Measurements from ENCODE around the gene EPHA2.

Gene EPHA2

GRCh38 chr1:16124377-16125087 is 31.3 kb downstream of the EPHA2 start:
- Mint-ChIP-seq H3K4me1 (peaks cover 6 to 8% of the 10 kb centered on the region in 2 donors), H3K9me3 (no peaks in the 10 kb centered on the region), H3K27ac (no peak overlapping the region), H3K27me3 (peaks cover 32 to 59% of the 10 kb centered on the region in 2 donors), H3K4me3 (no peak overlapping the region), H3K36me3 (no peaks in the 10 kb centered on the region)
- ATAC-seq (replicated peaks) (no peak), DNase-seq (no peak)

DNA sequence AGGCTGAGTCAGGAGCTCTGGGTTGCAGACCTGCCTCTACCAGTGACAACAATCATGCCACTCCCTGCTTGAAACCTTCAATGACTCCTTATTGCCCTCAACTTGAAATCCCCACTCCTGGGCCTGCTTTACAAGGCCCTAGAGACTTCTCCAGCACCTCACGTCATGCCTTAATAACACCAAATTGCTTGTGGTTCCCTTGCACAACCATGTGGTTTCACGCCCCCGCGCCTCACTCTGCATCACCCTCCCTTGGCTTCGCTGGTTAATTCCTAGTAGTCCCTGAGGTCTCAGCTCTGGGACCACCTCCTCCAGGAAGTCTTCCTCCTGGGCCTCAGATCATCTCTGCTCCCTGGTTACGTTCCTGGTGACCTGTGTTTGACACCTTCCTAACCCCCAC is 33.0 kb downstream of the EPHA2 start:
- ATAC-seq (replicated peaks) (peak; percentile 82 to 89), DNase-seq (peak; percentile 24)
- peaks cover 6 to 8% of the 10 kb centered on the region in 2 donors for H3K4me1 Mint-ChIP-seq
- H3K9me3 Mint-ChIP-seq, result no peaks in the 10 kb centered on the region
- no peak overlapping the region for H3K27ac Mint-ChIP-seq
- no peaks in the 10 kb centered on the region for H3K36me3 Mint-ChIP-seq
- peaks cover 34 to 57% of the 10 kb centered on the region in 2 donors for H3K27me3 Mint-ChIP-seq
- H3K4me3 Mint-ChIP-seq, result no peak overlapping the region

DNA sequence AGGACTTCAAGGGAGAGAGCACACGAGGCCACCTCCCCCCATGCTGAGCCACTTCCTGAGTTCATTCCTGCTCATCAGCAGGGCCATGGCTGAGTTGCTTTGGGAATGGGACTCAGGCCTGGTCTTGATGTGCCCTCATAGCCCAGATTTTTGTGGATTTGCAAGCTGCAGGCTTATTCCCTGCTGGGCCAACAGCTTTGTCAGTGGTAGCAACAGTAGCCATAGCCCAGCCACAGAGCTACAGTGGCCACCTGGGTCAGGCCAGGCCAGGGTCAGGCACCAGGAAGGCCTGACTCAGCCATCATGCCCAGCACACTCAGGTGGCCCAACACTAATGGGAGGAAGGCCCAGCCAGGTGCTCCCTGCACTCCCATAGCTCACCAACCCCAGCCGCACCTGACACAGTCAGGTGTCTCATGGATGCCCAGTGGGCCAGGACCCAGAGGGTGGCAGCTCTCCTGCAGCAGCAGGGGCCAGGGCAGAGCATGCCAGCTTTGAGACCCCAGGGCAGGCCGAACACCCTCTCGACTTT is 33.5 kb downstream of the EPHA2 start:
- Mint-ChIP-seq H3K36me3 (no peaks in the 10 kb centered on the region), H3K9me3 (no peaks in the 10 kb centered on the region), H3K27ac (no peak overlapping the region), H3K27me3 (peaks cover 30 to 52% of the 10 kb centered on the region in 2 donors), H3K4me3 (no peak overlapping the region), H3K4me1 (peaks cover 6 to 8% of the 10 kb centered on the region in 2 donors)
- DNase-seq (no peak), ATAC-seq (replicated peaks) (no peak)

- Mint-ChIP-seq H3K27me3 (peaks cover 30 to 42% of the 10 kb centered on the region in 2 donors), H3K27ac (no peak overlapping the region), H3K4me1 (peaks cover 6 to 8% of the 10 kb centered on the region in 2 donors), H3K9me3 (no peaks in the 10 kb centered on the region), H3K4me3 (no peak overlapping the region), H3K36me3 (no peaks in the 10 kb centered on the region)
- ATAC-seq (replicated peaks) (no peak), DNase-seq (no peak)
Measured at GRCh38 chr1:16120940-16121410, 34.9 kb downstream of the EPHA2 start.

GRCh38 chr1:16120407-16120806 is 35.5 kb downstream of the EPHA2 start:
- H3K27me3 Mint-ChIP-seq, result peaks cover 30 to 36% of the 10 kb centered on the region in 2 donors
- peaks cover 6 to 8% of the 10 kb centered on the region in 2 donors for H3K4me1 Mint-ChIP-seq
- DNase-seq, result no peak
- no peak overlapping the region for H3K4me3 Mint-ChIP-seq
- ATAC-seq (replicated peaks), result no peak
- no peaks in the 10 kb centered on the region for H3K36me3 Mint-ChIP-seq
- no peaks in the 10 kb centered on the region for H3K9me3 Mint-ChIP-seq
- no peak overlapping the region for H3K27ac Mint-ChIP-seq

- Mint-ChIP-seq H3K27me3 (peaks cover 30 to 34% of the 10 kb centered on the region in 2 donors), H3K27ac (no peak overlapping the region), H3K36me3 (no peaks in the 10 kb centered on the region), H3K4me1 (peaks cover 6 to 8% of the 10 kb centered on the region in 2 donors), H3K9me3 (no peaks in the 10 kb centered on the region), H3K4me3 (no peak overlapping the region)
- DNase-seq (no peak), ATAC-seq (replicated peaks) (no peak)
Measured at GRCh38 chr1:16119926-16120325, 35.9 kb downstream of the EPHA2 start.

DNA sequence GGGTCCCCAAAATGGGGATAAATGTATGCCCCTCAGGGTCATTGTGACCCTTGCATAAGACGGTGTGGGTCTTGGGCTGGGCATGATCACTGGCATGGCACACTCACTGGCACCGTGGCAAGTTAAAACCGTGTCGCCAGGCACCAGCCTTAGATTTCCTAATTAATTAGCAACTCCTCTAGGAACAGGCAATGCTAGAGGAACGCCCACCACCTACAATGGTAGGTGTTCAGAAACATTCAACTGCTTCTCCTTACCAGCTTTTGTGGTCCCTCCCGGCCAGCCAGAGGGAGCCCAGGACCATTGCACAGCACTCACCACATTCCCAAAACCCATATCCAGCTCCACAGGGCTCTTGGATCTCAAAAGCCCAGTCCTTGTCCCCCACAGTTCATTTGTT is 36.4 kb downstream of the EPHA2 start:
- peaks cover 26 to 30% of the 10 kb centered on the region in 2 donors for H3K27me3 Mint-ChIP-seq
- no peak overlapping the region for H3K27ac Mint-ChIP-seq
- no peaks in the 10 kb centered on the region for H3K9me3 Mint-ChIP-seq

GRCh38 chr1:16118706-16119105 is 37.2 kb downstream of the EPHA2 start:
- ATAC-seq (replicated peaks), result no peak

More for the DNA sequence above, 36.4 kb downstream of the EPHA2 start:
- no peak for DNase-seq
- Mint-ChIP-seq H3K4me3 (no peak overlapping the region), H3K4me1 (peaks cover 6 to 8% of the 10 kb centered on the region in 2 donors), H3K36me3 (no peaks in the 10 kb centered on the region)
- no peak for ATAC-seq (replicated peaks)

DNA sequence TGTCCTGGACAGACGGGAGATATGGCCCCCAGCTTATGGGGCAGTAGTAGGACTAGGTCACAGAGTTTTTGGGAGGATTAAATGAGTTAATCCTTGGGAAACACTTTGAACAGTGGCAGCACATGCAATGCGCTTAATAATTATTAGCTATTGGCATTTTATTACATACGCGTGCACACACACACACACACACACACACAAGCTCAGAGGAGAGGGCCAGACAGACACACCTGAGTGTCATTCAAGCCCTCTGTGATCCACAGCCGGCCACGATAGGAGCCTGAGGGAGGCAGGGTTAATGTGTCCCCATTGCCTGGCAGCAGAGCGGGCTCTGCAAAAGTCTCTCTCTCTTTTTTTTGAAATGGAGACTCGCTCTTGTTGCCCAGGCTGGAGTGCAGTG is 37.9 kb downstream of the EPHA2 start:
- ATAC-seq (replicated peaks), result no peak

More at GRCh38 chr1:16118706-16119105, 37.2 kb downstream of the EPHA2 start:
- H3K27me3 Mint-ChIP-seq, result peaks cover 22 to 25% of the 10 kb centered on the region in 2 donors
- no peak overlapping the region for H3K27ac Mint-ChIP-seq
- H3K4me1 Mint-ChIP-seq, result peaks cover 6 to 8% of the 10 kb centered on the region in 2 donors
- no peaks in the 10 kb centered on the region for H3K36me3 Mint-ChIP-seq
- H3K4me3 Mint-ChIP-seq, result no peak overlapping the region
- no peaks in the 10 kb centered on the region for H3K9me3 Mint-ChIP-seq
- no peak for DNase-seq

GRCh38 chr1:16117369-16117768 is 38.5 kb downstream of the EPHA2 start:
- H3K27me3 Mint-ChIP-seq, result peaks cover 23 to 26% of the 10 kb centered on the region in 2 donors
- no peak overlapping the region for H3K4me3 Mint-ChIP-seq
- no peaks in the 10 kb centered on the region for H3K36me3 Mint-ChIP-seq
- H3K9me3 Mint-ChIP-seq, result no peaks in the 10 kb centered on the region
- DNase-seq (no peak), ATAC-seq (replicated peaks) (no peak)
- H3K4me1 Mint-ChIP-seq, result no peaks in the 10 kb centered on the region
- H3K27ac Mint-ChIP-seq, result no peak overlapping the region

More for the DNA sequence above, 37.9 kb downstream of the EPHA2 start:
- Mint-ChIP-seq H3K36me3 (no peaks in the 10 kb centered on the region), H3K9me3 (no peaks in the 10 kb centered on the region), H3K27ac (no peak overlapping the region), H3K4me3 (no peak overlapping the region), H3K4me1 (peaks cover 4 to 5% of the 10 kb centered on the region in 2 donors), H3K27me3 (peaks cover 24 to 26% of the 10 kb centered on the region in 2 donors)
- no peak for DNase-seq

- ATAC-seq (replicated peaks) (no peak), DNase-seq (no peak)
- no peak overlapping the region for H3K4me3 Mint-ChIP-seq
- no peaks in the 10 kb centered on the region for H3K9me3 Mint-ChIP-seq
- peaks cover 26 to 30% of the 10 kb centered on the region in 2 donors for H3K27me3 Mint-ChIP-seq
- no peak overlapping the region for H3K27ac Mint-ChIP-seq
- H3K4me1 Mint-ChIP-seq, result no peaks in the 10 kb centered on the region
- H3K36me3 Mint-ChIP-seq, result no peaks in the 10 kb centered on the region
Measured at GRCh38 chr1:16116625-16117024, 39.2 kb downstream of the EPHA2 start.

GRCh38 chr1:16116002-16116401 is 39.9 kb downstream of the EPHA2 start:
- DNase-seq, result no peak
- no peak for ATAC-seq (replicated peaks)
- Mint-ChIP-seq H3K4me3 (no peak overlapping the region), H3K36me3 (no peaks in the 10 kb centered on the region), H3K4me1 (no peaks in the 10 kb centered on the region), H3K9me3 (no peaks in the 10 kb centered on the region), H3K27me3 (peaks cover 31 to 36% of the 10 kb centered on the region in 2 donors), H3K27ac (no peak overlapping the region)

DNA sequence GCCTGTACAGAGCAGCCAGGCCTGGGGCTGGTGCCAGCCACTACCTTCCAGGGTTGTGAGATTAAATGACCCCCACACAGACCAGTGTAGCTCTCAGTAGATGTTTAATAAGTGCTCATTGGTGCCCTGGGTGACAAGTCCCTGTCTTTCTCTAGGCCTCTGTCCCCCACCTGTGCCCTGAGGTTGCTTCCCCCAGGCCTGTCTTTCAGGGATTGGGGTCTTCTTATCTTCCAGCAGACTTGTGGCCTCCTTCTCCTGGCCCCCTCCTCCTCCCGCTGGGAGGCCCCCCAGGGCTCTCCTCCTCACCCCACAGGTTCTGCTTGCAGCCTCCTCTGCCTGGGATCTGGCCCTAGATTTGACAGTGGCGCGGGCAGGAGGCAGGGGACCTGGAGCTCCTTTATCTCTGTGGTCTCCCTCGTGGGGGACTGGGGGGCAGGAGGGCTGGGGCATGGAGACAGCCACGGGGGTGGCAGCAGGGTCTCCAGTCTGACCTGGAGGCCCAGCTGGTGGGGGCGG is 40.3 kb downstream of the EPHA2 start:
- no peak for DNase-seq
- no peaks in the 10 kb centered on the region for H3K36me3 Mint-ChIP-seq
- H3K4me1 Mint-ChIP-seq, result no peaks in the 10 kb centered on the region
- no peak overlapping the region for H3K4me3 Mint-ChIP-seq
- ATAC-seq (replicated peaks), result no peak
- H3K9me3 Mint-ChIP-seq, result no peaks in the 10 kb centered on the region
- H3K27me3 Mint-ChIP-seq, result peaks cover 34% of the 10 kb centered on the region in 2 donors
- no peak overlapping the region for H3K27ac Mint-ChIP-seq

GRCh38 chr1:16114527-16115467 is 41.1 kb downstream of the EPHA2 start:
- DNase-seq (no peak), ATAC-seq (replicated peaks) (no peak)
- H3K4me1 Mint-ChIP-seq, result no peaks in the 10 kb centered on the region
- no peak overlapping the region for H3K4me3 Mint-ChIP-seq
- no peaks in the 10 kb centered on the region for H3K36me3 Mint-ChIP-seq
- H3K27me3 Mint-ChIP-seq, result peaks cover 39 to 40% of the 10 kb centered on the region in 2 donors
- peaks cover 0 to 3% of the 10 kb centered on the region in 2 donors for H3K9me3 Mint-ChIP-seq
- H3K27ac Mint-ChIP-seq, result no peak overlapping the region
